Gastroesophageal sphincter (tissue), 4 donors: Measurements from ENCODE around the gene NPHP1. TPM values are rescaled to one million over a fixed set of nuclear protein-coding genes. Genes with fewer than 3 reads are reported as not detected.

Source experiments
- ATAC-seq: fragments of 150-250 bp; one replicate; pipeline ENCODE4 v1.9.1; 2016; ENCODE audit warnings: mild to moderate bottlenecking, moderate library complexity
- H3K27ac ChIP-seq, 4 donors: fragments of 200-600 bp; sonication (generic) in 3 of 4; 1 replicate in 3 of 4; 2 replicates in 1 of 4; pipeline ENCODE4 v1.5.1; 2016 to 2019
- H3K27me3 ChIP-seq: fragments of 200-600 bp; sonication (generic); one replicate; pipeline ENCODE4 v1.5.1; 2019
- H3K36me3 ChIP-seq, 2 donors: fragments of 200-600 bp; sonication (generic); one replicate each; pipeline ENCODE4 v1.5.1; 2019; ENCODE audit warnings: control low read depth in 1 of 2
- H3K4me1 ChIP-seq, 3 donors: fragments of 200-600 bp; sonication (generic); 1 replicate in 2 of 3; 2 replicates in 1 of 3; pipeline ENCODE4 v1.5.1; 2016 to 2019; ENCODE audit warnings: control low read depth in 2 of 3
- H3K4me3 ChIP-seq, 2 donors: fragments of 200-600 bp; sonication (generic); one replicate each; pipeline ENCODE4 v1.5.1; 2019; ENCODE audit warnings: mild to moderate bottlenecking in 1 of 2, moderate library complexity in 1 of 2
- H3K9me3 ChIP-seq, 3 donors: fragments of 200-600 bp; sonication (generic); one replicate each; pipeline ENCODE4 v1.5.1; 2017 to 2019; ENCODE audit warnings: control low read depth in 2 of 3
- EP300 ChIP-seq: sonication (generic); formaldehyde crosslinking; IDR thresholded peaks from one replicate; pipeline ENCODE4 v1.6.1; 2017; ENCODE audit warnings: antibody characterized with exemption, mild to moderate bottlenecking
- POLR2A ChIP-seq, 2 donors: fragments of 450-650 bp; IDR thresholded peaks; one replicate each; pipeline ENCODE4 v1.6.1; 2017; ENCODE audit warnings: antibody characterized with exemption in 2 of 2, mild to moderate bottlenecking in 2 of 2, moderate library complexity in 1 of 2
- POLR2AphosphoS5 ChIP-seq: sonication (generic); formaldehyde crosslinking; IDR thresholded peaks from one replicate; pipeline ENCODE4 v1.6.1; 2017; ENCODE audit warnings: antibody characterized with exemption
- WGBS, 2 donors: methylation state at CpG; one replicate each; pipeline ENCODE4 v1.1.5; 2018; ENCODE audit warnings: low coverage in 1 of 2; 5-methylcytosine and 5-hydroxymethylcytosine counted together
- total RNA-seq, 4 donors: library from RNA; depleted of rRNA; stranded (reverse); fragments of >200 nt; gene quantifications; one replicate each; pipeline ENCODE4 v1.1.0, GENCODE V29; 2016
- TF ChIP-seq, protein P1 (sequence below), 4 experiments: fragments of 200-600 bp in 2 of 4; fragments of 450-650 bp in 2 of 4; sonication (generic) in 1 of 4; IDR thresholded peaks; one replicate each; pipeline ENCODE4 v1.5.1; 2017 to 2019; ENCODE audit warnings: antibody characterized with exemption in 4 of 4, mild to moderate bottlenecking in 2 of 4, moderate library complexity in 2 of 4

NPHP1 gene
- total RNA-seq, 4 donors from 2014 or later: 8.2 to 19.5 (median 9.9) TPM

- WGBS, 2 donors: 42 to 54% methylated on average over 7 to 8 of the region's 11 CpGs
- H3K36me3 ChIP-seq: no peaks in the 10 kb centered on the region
- no peak overlapping the region for H3K4me3 ChIP-seq
- peaks cover 0 to 15% (median 0%) of the 10 kb centered on the region in 3 donors for H3K4me1 ChIP-seq
- H3K27ac ChIP-seq: peak overlapping the region in 2 of 4 donors; percentile 22 to 61
- ATAC-seq: peak; percentile 26
- H3K27me3 ChIP-seq: peaks cover 54% of the 10 kb centered on the region
- TF ChIP-seq EP300: no peak
- no peak for TF ChIP-seq POLR2A (IDR thresholded peaks at IDR 0.05)
- TF ChIP-seq, protein P1, sequence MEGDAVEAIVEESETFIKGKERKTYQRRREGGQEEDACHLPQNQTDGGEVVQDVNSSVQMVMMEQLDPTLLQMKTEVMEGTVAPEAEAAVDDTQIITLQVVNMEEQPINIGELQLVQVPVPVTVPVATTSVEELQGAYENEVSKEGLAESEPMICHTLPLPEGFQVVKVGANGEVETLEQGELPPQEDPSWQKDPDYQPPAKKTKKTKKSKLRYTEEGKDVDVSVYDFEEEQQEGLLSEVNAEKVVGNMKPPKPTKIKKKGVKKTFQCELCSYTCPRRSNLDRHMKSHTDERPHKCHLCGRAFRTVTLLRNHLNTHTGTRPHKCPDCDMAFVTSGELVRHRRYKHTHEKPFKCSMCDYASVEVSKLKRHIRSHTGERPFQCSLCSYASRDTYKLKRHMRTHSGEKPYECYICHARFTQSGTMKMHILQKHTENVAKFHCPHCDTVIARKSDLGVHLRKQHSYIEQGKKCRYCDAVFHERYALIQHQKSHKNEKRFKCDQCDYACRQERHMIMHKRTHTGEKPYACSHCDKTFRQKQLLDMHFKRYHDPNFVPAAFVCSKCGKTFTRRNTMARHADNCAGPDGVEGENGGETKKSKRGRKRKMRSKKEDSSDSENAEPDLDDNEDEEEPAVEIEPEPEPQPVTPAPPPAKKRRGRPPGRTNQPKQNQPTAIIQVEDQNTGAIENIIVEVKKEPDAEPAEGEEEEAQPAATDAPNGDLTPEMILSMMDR (IDR thresholded peaks at IDR 0.05): no peak
- TF ChIP-seq POLR2AphosphoS5: no peak
- no peaks in the 10 kb centered on the region for H3K9me3 ChIP-seq
These were observed 84.4 kb downstream of the NPHP1 start for GRCh38 chr2:110120171-110121051.

- WGBS, 2 donors: no CpG with 5 or more reads among the region's 8 CpGs
- peaks cover 70% of the 10 kb centered on the region for H3K27me3 ChIP-seq
- H3K27ac ChIP-seq: peak overlapping the region in 3 of 4 donors; percentile 63 to 64 (median 64)
- TF ChIP-seq, protein P1 (IDR thresholded peaks at IDR 0.05): peak in 2 of 4 experiments; percentile 25 to 44
- no peak for TF ChIP-seq POLR2A (IDR thresholded peaks at IDR 0.05)
- TF ChIP-seq EP300: no peak
- no peak for TF ChIP-seq POLR2AphosphoS5
- peaks cover 0 to 19% (median 0%) of the 10 kb centered on the region in 3 donors for H3K4me1 ChIP-seq
- no peaks in the 10 kb centered on the region for H3K9me3 ChIP-seq
- peak overlapping the region in 1 of 2 donors; percentile 51 for H3K4me3 ChIP-seq
- peak; percentile 61 for ATAC-seq
- H3K36me3 ChIP-seq: no peaks in the 10 kb centered on the region
These were observed 88.6 kb downstream of the NPHP1 start for GRCh38 chr2:110116033-110116710.

- H3K36me3 ChIP-seq: no peaks in the 10 kb centered on the region
- H3K4me3 ChIP-seq: peak within 1 kb of the TSS; percentile 1 to 51
- H3K9me3 ChIP-seq: no peaks in the 10 kb centered on the region
- H3K27me3 ChIP-seq: peaks cover 65% of the 10 kb centered on the region
- ATAC-seq: peak; percentile 47
- no peak for TF ChIP-seq POLR2A (IDR thresholded peaks at IDR 0.05)
- TF ChIP-seq POLR2AphosphoS5: no peak
- TF ChIP-seq, protein P1 (IDR thresholded peaks at IDR 0.05): no peak
- TF ChIP-seq EP300: no peak
- WGBS, 2 donors: 0 to 45% methylated on average over 4 of the region's 62 CpGs
- H3K4me1 ChIP-seq: peaks cover 0 to 19% (median 0%) of the 10 kb centered on the region in 3 donors
- H3K27ac ChIP-seq: peak within 1 kb of the TSS in 3 of 4 donors; percentile 63 to 64 (median 64)
These were observed 89.4 kb downstream of the NPHP1 start, which contains the start of gene MALL for GRCh38 chr2:110115291-110116032. Gene MALL, minus strand, starts transcription at chr2:110115822. Its CDS starts 30 bp downstream, at chr2:110115792.

- 80% methylated on average over 2 of the region's 14 CpGs for WGBS, 2 donors
- Histone ChIP-seq H3K4me1 (peaks cover 0 to 19% (median 0%) of the 10 kb centered on the region in 3 donors), H3K36me3 (no peaks in the 10 kb centered on the region), H3K27ac (peak overlapping the region in 3 of 4 donors; percentile 63 to 64 (median 64)), H3K9me3 (no peaks in the 10 kb centered on the region), H3K4me3 (peak overlapping the region in 1 of 2 donors; percentile 51), H3K27me3 (peaks cover 59% of the 10 kb centered on the region)
- TF ChIP-seq EP300 (no peak), POLR2AphosphoS5 (no peak), POLR2A (IDR thresholded peaks at IDR 0.05) (no peak)
- TF ChIP-seq, protein P1 (IDR thresholded peaks at IDR 0.05): no peak
- no peak for ATAC-seq
These were observed 90.0 kb downstream of the NPHP1 start for GRCh38 chr2:110114831-110115255.
